Caki2 (cell line): ENCODE results near the gene RGS6. TPM values are rescaled to one million over a fixed set of nuclear protein-coding genes. Genes with fewer than 3 reads are reported as not detected.
"Not testable (repeated sequence)": the region's sequence is repeated elsewhere in the genome, so short reads cannot be mapped to it uniquely, and the experiment has no call there.

Source experiments
- DNase-seq: peaks from one replicate; pipeline ENCODE4 v3.0.0-alpha.2; 2015; ENCODE audit warnings: low read depth
- in situ Hi-C: cut with HindIII; loops from 2 replicates; pipeline ENCODE4 v1.10.0; 2016; ENCODE audit warnings: low sequenced_read_pairs, low pct_unique_long_range_greater_than_20kb, mixed read lengths
- total RNA-seq: library from RNA; depleted of rRNA; stranded (reverse); fragments of >200 nt; shearing (Covaris generic); gene quantifications from 2 replicates; pipeline ENCODE4 v1.2.3, GENCODE V29; 2014; ENCODE audit warnings: low replicate concordance

The RGS6 gene
- total RNA-seq, 1 experiment from 2014 or later, result not detected

DNA sequence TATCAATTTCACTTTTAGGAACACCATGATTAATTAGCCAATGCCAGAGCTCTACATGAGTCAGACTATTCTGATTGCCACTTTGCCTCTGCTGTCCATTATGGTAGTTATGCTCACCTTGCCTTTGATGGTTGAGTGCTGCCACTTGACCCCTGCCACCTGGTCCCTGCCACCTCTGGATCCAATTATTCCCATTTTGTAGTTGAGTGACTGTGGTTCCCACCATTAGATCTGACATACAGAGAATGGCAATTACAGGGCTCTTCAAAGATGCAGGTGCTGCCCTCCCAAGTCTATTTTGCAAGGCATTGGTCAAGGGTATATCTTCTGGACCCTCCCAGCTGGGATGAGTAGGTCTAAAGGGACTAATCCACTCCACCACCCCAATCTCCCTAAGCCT, 8.3 kb downstream of the RGS6 start:
- in situ Hi-C loops, DNase-seq: not testable (repeated sequence)

DNA sequence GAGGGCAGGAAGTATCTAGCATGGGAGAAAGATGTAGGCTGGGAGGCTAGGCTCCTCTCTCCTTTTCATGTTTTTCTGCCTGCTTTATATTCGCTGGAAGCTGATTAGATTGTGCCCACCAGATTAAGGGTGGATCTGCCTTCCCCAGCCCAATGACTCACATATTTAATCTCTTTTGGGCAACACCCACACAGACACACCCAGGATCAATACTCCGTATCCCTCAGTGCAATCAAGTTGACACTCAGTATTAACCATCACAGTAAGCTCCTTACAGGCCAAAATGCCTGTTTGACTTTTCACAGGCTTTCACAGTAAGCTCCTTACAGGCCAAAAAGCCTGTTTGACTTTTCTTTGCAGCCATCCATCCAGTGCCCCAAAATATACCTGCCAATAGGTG, 9.4 kb downstream of the RGS6 start:
- DNase-seq, in situ Hi-C loops: not testable (repeated sequence)

DNA sequence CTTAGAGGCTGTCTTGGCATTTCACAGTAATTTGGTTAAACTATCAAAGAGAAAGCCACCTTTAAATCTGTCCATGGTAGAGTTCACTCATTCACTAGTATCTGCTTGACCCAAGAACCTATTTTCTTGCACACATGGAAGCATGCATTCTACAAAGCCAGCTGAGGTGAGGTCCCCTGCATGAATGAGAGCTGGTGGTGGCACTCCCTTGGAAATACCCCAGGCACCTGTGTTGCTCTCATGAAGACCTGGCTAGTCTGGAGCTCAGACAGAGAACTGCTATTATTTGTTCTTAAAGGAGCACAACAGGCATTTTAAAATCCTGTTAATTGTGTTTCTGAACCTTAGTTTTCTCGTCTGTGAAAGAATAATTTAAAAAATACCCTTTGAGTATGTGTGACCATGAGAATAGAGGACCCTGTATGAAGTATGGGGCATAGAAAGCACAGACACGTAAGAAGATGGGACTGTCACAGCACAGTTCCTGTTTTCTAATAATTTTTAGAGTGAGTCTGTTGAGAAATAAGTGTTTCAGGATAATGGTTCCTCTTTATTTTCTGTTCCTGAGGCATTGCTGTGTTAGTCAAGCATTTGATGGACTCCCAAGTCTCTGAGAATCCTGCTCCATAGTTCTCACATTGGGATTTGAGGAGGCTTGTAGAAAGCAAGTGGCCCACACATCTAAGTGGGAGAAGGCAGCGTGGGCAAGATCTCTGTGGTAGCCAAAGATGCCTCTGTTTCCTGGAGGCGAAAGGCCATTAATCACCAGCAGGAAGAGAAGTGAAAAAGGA, 10.9 kb downstream of the RGS6 start:
- in situ Hi-C loops, result no loop called here
- no peak for DNase-seq

DNA sequence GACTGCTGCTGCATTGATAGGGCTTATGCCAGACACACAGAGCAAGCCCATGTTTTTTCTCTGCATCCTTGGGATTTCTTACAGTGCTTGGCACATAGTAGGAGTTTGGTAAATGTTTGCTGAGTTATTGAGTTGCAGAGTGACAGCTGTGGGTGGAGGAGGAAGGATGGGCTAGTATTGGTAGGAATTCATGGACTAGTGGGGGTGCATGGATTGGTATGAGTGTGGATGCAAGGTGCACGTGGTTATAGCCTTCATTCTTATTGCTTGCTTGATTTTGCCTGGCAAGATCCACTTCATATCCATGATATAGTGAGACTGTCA, 11.4 kb downstream of the RGS6 start:
- in situ Hi-C loops, result no loop called here
- no peak for DNase-seq

GRCh38 chr14:71947947-71948500, 15.8 kb downstream of the RGS6 start:
- in situ Hi-C loops, result no loop called here
- no peak for DNase-seq

GRCh38 chr14:71952381-71953363, 20.4 kb downstream of the RGS6 start:
- no peak for DNase-seq
- in situ Hi-C loops, result no loop called here

- in situ Hi-C loops, result no loop called here
These were observed 24.8 kb downstream of the RGS6 start for GRCh38 chr14:71956920-71957563.

GRCh38 chr14:71959055-71959454, 26.8 kb downstream of the RGS6 start:
- in situ Hi-C loops, result no loop called here
- no peak for DNase-seq

More at GRCh38 chr14:71956920-71957563, 24.8 kb downstream of the RGS6 start:
- DNase-seq, result no peak

- no peak for DNase-seq
- in situ Hi-C loops, result no loop called here
These were observed 28.5 kb downstream of the RGS6 start for GRCh38 chr14:71960494-71961353.

GRCh38 chr14:71961972-71962371, 29.7 kb downstream of the RGS6 start:
- no peak for DNase-seq
- in situ Hi-C loops, result no loop called here

DNA sequence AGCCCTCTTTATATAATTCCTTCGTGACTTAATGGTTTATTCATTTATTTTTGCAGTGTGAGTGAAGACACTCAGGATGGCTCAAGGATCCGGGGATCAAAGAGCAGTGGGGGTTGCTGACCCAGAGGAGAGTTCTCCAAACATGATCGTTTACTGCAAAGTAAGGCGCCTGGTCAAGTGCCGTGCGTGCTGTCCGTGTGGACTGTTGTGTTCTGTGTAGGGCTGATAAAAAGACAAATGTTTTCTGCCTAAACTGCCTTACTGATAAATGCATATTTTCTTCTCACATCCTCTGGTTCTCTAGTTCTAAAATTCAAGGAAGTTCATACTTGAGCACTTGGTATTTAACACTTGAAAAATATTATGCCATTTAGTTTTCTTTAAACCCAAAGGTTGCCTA, 32.5 kb downstream of the RGS6 start:
- no peak for DNase-seq
- in situ Hi-C loops, result no loop called here

GRCh38 chr14:71966528-71966927, 34.3 kb downstream of the RGS6 start:
- DNase-seq, result no peak
- in situ Hi-C loops, result no loop called here

DNA sequence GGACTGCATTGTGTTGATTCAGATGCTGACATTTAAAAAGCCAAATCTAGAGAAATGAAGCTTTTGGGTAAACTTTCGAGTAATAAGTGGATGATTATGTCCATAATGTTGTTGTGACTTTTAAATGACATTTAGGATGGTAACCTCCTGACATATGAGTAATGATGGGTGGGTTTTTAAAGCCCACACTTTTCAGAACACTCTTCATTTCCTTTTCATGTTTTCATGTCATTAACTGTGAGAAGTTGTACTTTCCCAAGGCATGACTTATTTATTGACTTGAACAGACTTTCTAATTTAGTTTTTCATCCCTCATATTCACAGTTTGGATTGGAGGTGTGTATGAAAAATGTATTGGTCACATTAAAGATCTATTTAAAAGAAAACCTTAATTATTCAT, 35.5 kb downstream of the RGS6 start:
- in situ Hi-C loops, result no loop called here
- no peak for DNase-seq

- in situ Hi-C loops, result no loop called here
- no peak for DNase-seq
These were observed 38.0 kb downstream of the RGS6 start for GRCh38 chr14:71970272-71970671.

DNA sequence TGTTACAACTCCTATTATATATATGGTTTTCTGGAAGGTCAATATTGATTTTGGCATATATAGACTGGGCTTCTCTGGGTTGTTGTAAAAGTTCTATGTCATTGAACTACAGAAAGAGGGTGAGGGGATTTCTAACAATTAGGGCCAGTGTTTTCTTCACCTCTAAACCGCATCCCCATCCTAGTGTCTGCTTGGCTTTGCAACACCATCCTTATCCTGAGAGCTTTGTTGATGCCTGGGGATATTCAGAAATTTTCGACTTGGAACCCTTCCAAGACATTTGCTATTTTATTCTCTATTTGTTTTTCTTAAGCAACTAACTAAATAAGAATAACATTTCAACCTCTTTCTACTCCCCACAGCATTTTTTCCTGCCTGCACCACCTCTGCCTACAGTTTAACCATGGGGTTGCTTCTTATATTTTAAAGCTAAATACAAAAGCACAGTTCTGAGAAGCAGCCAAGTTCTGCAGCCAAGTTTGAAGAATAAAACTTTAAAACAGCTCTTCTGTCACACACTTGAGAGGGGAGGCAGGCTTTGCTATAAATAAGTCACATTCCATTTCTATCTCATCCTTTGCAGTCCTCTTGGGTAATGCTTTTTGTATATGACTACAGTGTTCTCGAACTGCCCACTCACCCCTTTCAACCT, 53.4 kb downstream of the RGS6 start:
- DNase-seq, result no peak

GRCh38 chr14:71988476-71988875, 56.2 kb downstream of the RGS6 start:
- no peak for DNase-seq
- in situ Hi-C loops, result no loop called here

More for the DNA sequence above, 53.4 kb downstream of the RGS6 start:
- in situ Hi-C loops, result no loop called here

DNA sequence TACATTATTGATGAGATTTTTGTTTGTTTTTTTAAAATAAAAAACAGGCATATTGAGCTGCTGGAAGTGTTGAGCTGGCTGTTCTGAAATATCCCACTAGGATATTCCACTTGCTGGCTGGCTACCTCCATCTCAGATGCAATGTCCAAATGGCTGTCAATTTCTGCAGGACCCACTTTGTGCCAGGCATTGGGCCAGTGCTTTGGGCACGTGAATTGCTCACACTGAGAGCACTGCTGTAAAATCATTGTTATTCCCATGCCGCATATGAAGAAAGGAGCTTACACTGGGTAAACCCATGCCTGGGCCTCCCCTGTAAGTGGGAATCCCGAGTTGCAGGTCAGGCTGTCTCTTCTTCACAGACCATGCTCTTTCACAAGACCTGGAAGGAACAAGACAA, 56.7 kb downstream of the RGS6 start:
- no peak for DNase-seq
- in situ Hi-C loops, result no loop called here
